SHP77 treated with DMSO at 0.1 percent for 48 hours (cell line): ENCODE results near the gene TBR1.

Experiments
- DNase-seq: peaks from one replicate; lab custom pipeline; 2025; lab: John Stamatoyannopoulos, UW

TBR1 gene

DNA sequence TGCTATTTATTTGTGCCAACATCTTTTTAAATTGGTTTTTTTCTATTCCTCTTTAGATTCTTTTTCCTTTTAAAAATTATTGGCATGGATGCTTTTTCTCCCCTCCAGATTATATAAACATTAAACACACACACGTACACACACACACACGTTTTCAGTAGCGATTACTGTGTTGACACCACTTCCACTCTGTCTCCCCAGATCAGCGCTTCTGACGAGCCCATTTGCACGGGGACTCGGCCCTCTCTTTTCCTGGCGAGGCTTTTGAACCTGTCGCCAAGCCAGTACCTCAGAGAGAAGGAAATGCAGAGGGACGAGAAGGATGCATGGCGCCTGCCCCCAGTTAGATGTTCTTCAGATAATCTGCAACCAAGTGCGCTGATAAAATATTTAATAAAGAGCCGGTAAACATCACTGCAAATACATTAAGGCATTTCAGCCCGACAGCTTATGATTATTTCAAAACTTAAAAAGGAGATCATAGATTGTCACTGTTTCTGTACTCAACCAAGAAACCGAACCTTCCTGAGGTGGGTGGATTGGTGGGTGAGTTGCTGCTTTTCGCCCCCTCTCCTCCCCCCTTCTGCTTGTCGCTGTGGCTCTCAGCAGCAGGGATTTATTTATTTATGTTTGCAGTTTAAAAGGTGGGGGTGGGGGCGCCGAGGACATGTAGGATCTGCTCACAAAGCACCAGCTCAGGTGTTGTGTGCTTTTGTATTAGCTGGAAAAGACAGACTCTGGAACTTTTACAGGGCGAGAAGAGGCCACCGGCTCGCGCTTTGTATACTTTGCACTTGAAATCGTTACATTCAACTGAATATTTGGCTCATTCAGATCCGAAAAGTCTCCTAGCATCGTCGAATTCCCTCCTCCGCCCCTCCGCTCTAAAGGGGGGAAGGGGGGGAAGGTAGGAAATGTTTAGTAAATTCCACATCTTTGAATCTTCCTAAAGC is 787 bp upstream of the TBR1 start:
- no peak for DNase-seq

GRCh38 chr2:161416708-161417437 is 776 bp downstream of the TBR1 start:
- DNase-seq: no peak

- DNase-seq: no peak
Observed at GRCh38 chr2:161417438-161418274, 1.6 kb downstream of the TBR1 start.

DNA sequence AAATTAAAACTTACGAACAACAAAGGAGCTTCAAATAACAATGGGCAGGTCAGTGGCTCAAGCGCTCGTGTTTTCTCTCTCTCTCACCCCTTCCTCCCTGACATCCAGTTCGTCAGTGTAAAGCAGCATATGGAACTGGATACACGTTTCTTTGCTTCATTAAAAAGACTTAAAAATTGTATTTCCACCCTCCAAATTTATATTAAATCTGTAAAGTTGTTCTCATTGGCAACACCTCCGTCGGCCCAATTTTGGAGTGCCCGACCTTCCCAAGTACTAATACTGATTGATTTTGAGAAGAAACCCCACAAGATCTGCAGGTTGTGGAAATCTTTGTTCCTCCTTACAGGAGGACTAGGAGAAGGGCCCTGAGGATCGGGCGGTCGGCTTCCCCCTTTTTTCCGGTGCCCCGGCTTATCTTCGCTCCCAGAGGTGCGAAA is 2.2 kb downstream of the TBR1 start:
- DNase-seq: no peak

DNA sequence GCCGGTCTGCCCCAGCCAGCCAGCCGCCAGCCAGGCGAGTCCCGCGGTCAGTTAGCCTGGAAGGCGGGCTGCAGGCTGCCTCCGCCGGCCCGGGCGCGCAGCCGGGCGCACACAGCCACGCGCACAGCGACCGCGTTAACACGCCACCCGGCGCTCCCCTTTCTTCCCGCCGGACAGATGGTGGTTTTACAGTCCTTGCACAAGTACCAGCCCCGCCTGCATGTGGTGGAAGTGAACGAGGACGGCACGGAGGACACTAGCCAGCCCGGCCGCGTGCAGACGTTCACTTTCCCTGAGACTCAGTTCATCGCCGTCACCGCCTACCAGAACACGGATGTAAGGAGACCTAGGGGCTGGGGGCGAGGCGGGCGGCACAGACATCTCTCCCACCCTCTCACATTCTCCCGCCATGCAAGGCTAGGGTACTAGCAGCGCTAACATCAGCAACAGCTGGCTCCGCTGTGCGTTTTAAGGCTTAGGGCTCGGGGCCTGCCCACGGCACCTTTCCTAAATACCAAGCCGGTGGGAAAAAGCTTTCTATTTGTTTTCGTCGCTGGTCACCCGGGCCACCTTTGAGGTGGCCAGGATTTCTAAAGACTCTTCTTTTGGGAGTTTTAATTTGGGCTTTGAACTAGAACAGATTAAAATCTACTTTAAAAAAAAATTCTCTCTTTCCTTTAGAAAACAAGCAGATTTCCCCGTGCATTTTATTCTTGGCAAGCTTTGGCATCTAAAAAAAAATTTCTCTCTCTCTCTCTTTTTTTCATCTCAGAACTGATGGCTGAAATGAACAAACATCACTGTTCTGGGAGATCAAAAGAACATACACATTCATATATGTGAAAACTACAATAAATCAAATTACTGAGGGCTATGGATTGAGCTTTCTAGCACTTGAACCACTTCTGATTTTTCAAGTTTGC is 2.9 kb downstream of the TBR1 start:
- DNase-seq: no peak

DNA sequence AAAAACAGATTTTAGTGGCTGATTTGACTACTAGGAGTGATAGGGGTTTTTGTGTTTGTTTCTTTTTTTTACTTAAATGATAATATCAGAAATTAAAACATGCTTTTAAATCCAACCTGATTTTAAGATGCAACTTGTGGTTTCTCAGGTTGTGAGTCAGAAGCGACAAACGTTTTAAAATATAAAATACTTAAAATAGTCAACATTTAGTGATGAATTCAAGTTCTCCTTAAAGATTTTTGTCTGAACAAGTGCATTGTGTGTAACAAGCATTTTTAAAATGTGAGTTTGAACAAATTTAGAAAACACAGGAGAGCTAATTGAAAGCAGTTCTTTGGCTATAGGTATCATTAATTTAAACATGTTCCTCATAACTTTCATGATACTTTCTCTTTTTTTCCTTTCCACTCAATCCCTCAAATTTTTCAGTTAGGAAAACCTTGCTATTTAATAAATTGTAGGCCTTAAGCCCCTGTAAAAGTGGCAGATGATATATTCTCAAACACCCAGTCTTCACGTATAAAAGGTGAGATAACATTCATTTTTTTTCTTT is 3.6 kb downstream of the TBR1 start:
- no peak for DNase-seq

- DNase-seq: no peak
Observed at GRCh38 chr2:161420406-161421074, 4.4 kb downstream of the TBR1 start.

GRCh38 chr2:161421686-161422085 is 5.6 kb downstream of the TBR1 start:
- no peak for DNase-seq

DNA sequence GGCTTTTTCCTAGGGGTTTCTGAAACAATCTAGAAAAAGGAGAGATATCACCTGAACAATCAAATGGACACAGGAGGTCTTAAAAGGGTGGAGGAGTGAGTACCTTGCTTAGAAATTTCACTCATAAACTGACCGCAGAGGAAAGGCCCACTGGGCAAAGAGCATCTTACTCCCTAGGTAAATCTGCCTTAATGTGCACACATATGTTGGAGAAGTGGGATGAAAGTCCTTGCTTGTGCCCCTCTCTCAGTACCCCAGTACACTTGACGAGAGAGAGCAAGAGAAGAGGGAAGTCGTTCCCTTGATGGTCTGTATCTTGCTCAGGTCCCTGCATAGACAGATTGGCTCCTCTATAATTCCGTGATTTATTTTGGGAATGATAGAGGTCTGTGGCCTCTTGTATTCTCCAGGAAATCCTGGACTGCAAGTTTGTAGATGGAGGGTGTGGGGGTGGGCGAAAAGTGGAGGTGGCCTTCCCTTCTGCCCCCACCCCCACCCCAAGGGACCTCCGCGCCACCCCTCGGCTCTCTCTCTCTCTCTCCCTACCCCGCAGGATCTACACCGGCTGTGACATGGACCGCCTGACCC is 6.8 kb downstream of the TBR1 start:
- DNase-seq: no peak

DNA sequence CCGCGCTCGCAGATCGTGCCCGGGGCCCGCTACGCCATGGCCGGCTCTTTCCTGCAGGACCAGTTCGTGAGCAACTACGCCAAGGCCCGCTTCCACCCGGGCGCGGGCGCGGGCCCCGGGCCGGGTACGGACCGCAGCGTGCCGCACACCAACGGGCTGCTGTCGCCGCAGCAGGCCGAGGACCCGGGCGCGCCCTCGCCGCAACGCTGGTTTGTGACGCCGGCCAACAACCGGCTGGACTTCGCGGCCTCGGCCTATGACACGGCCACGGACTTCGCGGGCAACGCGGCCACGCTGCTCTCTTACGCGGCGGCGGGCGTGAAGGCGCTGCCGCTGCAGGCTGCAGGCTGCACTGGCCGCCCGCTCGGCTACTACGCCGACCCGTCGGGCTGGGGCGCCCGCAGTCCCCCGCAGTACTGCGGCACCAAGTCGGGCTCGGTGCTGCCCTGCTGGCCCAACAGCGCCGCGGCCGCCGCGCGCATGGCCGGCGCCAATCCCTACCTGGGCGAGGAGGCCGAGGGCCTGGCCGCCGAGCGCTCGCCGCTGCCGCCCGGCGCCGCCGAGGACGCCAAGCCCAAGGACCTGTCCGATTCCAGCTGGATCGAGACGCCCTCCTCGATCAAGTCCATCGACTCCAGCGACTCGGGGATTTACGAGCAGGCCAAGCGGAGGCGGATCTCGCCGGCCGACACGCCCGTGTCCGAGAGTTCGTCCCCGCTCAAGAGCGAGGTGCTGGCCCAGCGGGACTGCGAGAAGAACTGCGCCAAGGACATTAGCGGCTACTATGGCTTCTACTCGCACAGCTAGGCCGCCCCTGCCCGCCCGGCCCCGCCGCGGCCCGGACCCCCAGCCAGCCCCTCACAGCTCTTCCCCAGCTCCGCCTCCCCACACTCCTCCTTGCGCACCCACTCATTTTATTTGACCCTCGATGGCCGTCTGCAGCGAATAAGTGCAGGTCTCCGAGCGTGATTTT is 7.6 kb downstream of the TBR1 start:
- no peak for DNase-seq

GRCh38 chr2:161424394-161424769 is 8.3 kb downstream of the TBR1 start:
- no peak for DNase-seq

DNA sequence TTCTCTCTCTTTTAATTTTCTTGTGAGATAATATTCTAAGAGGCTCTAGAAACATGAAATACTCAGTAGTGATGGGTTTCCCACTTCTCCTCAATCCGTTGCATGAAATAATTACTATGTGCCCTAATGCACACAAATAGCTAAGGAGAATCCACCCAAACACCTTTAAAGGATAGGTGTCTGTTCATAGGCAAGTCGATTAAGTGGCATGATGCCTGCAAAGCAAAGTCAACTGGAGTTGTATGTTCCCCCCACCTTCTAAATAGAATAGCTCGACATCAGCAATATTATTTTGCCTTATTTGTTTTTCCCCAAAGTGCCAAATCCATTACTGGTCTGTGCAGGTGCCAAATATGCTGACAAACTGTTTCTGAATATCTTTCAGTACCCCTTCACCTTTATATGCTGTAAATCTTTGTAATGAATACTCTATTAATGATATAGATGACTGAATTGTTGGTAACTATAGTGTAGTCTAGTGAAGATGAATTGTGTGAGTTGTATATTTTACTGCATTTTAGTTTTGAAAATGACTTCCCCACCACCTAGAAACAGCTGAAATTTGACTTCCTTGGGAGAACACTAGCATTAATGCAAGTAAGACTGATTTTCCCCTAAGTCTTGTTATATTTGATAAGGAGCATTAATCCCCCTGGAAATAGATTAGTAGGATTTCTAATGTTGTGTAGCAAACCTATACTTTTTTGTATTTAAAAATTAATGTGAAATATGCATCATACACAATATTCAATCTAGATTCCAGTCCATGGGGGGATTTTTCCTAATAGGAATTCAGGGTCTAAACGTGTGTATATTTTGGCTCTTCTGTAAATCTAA is 9.0 kb downstream of the TBR1 start:
- no peak for DNase-seq

DNA sequence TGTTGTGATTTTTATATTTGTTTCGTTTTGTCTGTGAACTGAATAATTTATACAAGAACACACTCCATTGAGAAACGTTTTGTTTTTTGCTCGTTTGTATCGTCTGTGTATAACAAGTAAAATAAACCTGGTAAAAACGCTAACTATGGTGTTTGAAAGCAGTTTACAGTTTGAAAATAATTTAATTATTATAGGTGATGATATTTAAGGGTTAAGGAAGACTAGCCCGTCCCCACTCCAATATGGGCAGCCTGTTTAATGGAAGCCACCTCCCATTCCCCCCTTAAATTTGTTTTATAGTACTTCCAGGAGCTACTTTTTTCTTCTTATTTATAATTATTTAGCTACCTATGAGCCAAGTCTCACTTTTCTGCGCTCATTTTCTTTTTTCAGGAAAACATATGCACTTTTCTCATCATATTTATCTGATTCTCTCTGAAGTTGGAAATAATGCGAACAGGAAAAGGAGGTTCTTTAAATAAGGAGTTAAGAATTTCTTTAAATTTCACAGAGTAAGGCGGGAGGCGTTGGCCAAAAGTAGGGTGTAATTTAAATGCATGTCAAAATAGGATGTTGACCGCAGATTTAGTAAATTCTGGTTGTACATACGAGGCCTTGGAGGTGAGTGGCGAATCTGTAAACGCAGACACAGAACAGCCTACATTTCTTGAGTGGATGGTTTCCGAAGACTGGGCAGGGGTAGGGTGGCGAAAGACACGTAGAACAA is 9.8 kb downstream of the TBR1 start:
- no peak for DNase-seq

DNA sequence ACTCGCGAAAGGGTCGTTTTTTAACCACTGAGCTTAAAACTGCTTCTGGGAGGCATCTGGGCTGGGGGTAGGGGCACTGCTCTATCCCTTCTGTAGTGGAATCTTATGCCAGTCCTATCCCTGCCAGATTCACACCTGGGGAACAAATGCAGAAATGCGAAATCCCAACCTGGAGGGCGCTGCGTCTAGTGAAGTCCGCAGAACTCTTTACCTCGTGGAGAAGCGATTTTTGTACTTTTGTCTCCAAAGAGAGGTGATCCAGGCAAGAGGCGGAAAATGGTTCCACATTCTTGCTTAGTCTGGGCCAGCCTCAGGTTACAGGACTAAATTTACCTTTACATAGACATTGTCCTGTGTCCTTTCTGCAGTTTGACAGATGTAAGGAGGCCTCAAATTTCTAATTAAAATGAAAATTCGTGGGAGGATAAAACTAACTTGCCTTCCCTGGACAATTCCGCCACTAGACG is 10.4 kb downstream of the TBR1 start:
- no peak for DNase-seq

- no peak for DNase-seq
Observed at GRCh38 chr2:161426922-161427663, 11.0 kb downstream of the TBR1 start.
